Tibial nerve (tissue), 4 donors: ENCODE measurements around the gene CEP78. TPM values are rescaled to one million over a fixed set of nuclear protein-coding genes. Genes with fewer than 3 reads are reported as not detected.
A peak's percentile ranks its signal among the peaks of the same experiment; 100 is the strongest.

Source experiments
- DNase-seq, 2 donors: peaks; one replicate each; pipeline ENCODE4 v3.0.0-alpha.2; 2019; ENCODE audit warnings: low spot score in 2 of 2
- H3K27ac ChIP-seq, 4 donors: fragments of 200-600 bp; sonication (generic) in 3 of 4; one replicate each; pipeline ENCODE4 v1.5.1; 2017 to 2019; ENCODE audit warnings: mild to moderate bottlenecking in 1 of 4
- H3K27me3 ChIP-seq, 2 donors: fragments of 200-600 bp; sonication (generic) in 1 of 2; one replicate each; pipeline versions ENCODE4 v1.5.1 to v1.6.0; 2017 to 2019
- H3K36me3 ChIP-seq, 3 donors: fragments of 200-600 bp; sonication (generic); one replicate each; pipeline ENCODE4 v1.5.1; 2018 to 2019
- H3K4me1 ChIP-seq, 4 donors: fragments of 200-600 bp; sonication (generic) in 3 of 4; one replicate each; pipeline ENCODE4 v1.5.1; 2017 to 2019
- H3K4me3 ChIP-seq, 4 donors: fragments of 200-600 bp; sonication (generic) in 3 of 4; one replicate each; pipeline ENCODE4 v1.5.1; 2017 to 2019; ENCODE audit warnings: mild to moderate bottlenecking in 1 of 4, moderate library complexity in 1 of 4
- H3K9me3 ChIP-seq, 4 donors: fragments of 200-600 bp; sonication (generic) in 3 of 4; one replicate each; pipeline ENCODE4 v1.5.1; 2017 to 2019
- EP300 ChIP-seq, 2 donors: sonication (generic); formaldehyde crosslinking; IDR thresholded peaks; one replicate each; pipeline ENCODE4 v1.6.1; 2017; ENCODE audit warnings: antibody characterized with exemption in 2 of 2, mild to moderate bottlenecking in 1 of 2
- POLR2A ChIP-seq, 2 donors: fragments of 450-650 bp; IDR thresholded peaks; one replicate each; pipeline ENCODE4 v1.6.1; 2017; ENCODE audit warnings: antibody characterized with exemption in 2 of 2, mild to moderate bottlenecking in 2 of 2, moderate library complexity in 2 of 2
- WGBS, 2 donors: methylation state at CpG; one replicate each; pipeline ENCODE4 v1.1.5; 2018; 5-methylcytosine and 5-hydroxymethylcytosine counted together
- total RNA-seq, 4 donors: library from RNA; depleted of rRNA; stranded (reverse); fragments of >200 nt; gene quantifications; one replicate each; pipeline ENCODE4 v1.1.0, GENCODE V29; 2016
- TF ChIP-seq, protein P1 (sequence below), 5 experiments: fragments of 200-600 bp in 3 of 5; fragments of 450-650 bp in 2 of 5; sonication (generic) in 3 of 5; IDR thresholded peaks; one replicate each; pipeline ENCODE4 v1.5.1; 2016 to 2019; ENCODE audit warnings: antibody characterized with exemption in 5 of 5, mild to moderate bottlenecking in 3 of 5, moderate library complexity in 2 of 5

The CEP78 gene
- total RNA-seq, 4 donors from 2014 or later, result 8.8 to 21.3 (median 13.3) TPM

DNA sequence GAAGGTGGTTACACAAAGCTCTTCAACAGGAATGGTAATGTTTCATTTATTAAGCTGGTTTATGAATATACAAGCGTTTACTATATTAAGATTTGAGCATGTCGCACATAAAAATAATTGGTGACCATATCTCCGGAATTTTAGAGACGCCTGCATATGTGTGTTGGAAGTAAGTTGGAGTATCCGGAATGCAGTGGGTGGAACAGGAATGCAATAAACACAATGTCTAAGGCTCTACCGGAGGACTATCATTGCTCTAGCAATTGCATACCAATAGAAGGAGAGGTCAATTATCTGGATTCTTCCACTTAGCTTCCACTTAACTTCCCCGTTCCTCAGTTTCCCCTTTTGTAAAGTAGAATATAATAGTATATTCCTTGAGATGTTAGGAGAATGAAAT, 1.1 kb upstream of the CEP78 start:
- 31 to 40% methylated on average over 7 of the region's 7 CpGs for WGBS, 2 donors
- H3K9me3 ChIP-seq, result no peaks in the 10 kb centered on the region
- H3K27ac ChIP-seq, result peak overlapping the region in 3 of 4 donors; percentile 55 to 86 (median 84)
- no peaks in the 10 kb centered on the region for H3K36me3 ChIP-seq
- H3K4me3 ChIP-seq, result peak overlapping the region; percentile 76 to 84 (median 82)
- H3K27me3 ChIP-seq, result no peaks in the 10 kb centered on the region
- no peak for DNase-seq
- TF ChIP-seq EP300 (IDR thresholded peaks at IDR 0.05) (no peak), POLR2A (IDR thresholded peaks at IDR 0.05) (no peak)
- TF ChIP-seq, protein P1, sequence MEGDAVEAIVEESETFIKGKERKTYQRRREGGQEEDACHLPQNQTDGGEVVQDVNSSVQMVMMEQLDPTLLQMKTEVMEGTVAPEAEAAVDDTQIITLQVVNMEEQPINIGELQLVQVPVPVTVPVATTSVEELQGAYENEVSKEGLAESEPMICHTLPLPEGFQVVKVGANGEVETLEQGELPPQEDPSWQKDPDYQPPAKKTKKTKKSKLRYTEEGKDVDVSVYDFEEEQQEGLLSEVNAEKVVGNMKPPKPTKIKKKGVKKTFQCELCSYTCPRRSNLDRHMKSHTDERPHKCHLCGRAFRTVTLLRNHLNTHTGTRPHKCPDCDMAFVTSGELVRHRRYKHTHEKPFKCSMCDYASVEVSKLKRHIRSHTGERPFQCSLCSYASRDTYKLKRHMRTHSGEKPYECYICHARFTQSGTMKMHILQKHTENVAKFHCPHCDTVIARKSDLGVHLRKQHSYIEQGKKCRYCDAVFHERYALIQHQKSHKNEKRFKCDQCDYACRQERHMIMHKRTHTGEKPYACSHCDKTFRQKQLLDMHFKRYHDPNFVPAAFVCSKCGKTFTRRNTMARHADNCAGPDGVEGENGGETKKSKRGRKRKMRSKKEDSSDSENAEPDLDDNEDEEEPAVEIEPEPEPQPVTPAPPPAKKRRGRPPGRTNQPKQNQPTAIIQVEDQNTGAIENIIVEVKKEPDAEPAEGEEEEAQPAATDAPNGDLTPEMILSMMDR (IDR thresholded peaks at IDR 0.05), result no peak
- peaks cover 0 to 22% (median 4%) of the 10 kb centered on the region in 4 donors for H3K4me1 ChIP-seq

DNA sequence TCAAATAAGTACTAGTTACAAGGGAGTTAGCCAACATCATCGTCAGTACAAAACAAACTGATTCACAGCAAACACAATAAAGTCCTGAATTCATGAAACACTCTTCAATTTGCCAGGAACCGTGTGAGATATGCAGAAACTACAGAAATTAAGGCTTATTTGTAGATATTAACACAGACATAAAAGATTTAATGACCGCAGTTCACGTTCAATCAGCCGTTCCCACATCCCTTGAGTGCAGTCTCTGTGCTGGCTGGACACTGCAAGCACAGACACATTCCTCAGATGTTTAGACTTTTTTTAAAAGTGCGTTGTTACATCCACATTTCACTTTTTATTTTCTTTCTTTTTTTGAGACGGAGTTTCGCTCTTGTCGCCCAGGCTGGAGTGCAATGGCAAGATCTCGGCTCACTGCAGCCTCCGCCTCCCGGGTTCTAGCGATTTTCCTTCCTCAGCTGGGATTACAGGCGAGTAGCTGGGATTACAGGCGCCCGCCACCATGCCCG, 566 bp upstream of the CEP78 start:
- TF ChIP-seq EP300 (IDR thresholded peaks at IDR 0.05) (no peak), POLR2A (IDR thresholded peaks at IDR 0.05) (no peak)
- TF ChIP-seq, protein P1 (IDR thresholded peaks at IDR 0.05), result no peak
- Histone ChIP-seq H3K27me3 (no peaks in the 10 kb centered on the region), H3K9me3 (no peaks in the 10 kb centered on the region), H3K4me3 (peak overlapping the region; percentile 76 to 84 (median 82)), H3K4me1 (peaks cover 0 to 22% (median 4%) of the 10 kb centered on the region in 4 donors), H3K27ac (peak overlapping the region; percentile 55 to 86 (median 78)), H3K36me3 (peaks cover 0 to 3% (median 0%) of the 10 kb centered on the region in 3 donors)
- 1 to 2% methylated on average over 17 of the region's 17 CpGs for WGBS, 2 donors
- DNase-seq, result no peak

DNA sequence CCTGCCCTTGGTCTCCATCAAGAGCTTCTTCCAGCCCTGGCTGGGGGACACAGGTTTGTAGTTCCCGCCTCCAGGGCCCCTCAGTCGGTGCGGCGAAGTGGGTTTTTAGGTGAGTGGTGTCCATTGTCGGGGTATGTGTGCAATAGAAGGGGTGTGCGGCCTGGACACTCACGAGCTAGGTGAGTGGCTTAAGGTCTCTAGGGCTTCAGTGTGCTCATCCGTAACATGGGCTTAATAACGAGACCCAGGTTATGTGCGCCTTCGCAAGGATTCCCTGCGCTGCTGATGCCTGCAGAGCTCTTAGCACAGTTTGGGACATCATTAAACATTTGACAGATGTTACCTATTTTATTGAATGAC, 656 bp downstream of the CEP78 start:
- H3K27me3 ChIP-seq, result no peaks in the 10 kb centered on the region
- TF ChIP-seq, protein P1 (IDR thresholded peaks at IDR 0.05), result no peak
- TF ChIP-seq EP300 (IDR thresholded peaks at IDR 0.05) (no peak), POLR2A (IDR thresholded peaks at IDR 0.05) (no peak)
- H3K36me3 ChIP-seq, result peaks cover 0 to 9% (median 0%) of the 10 kb centered on the region in 3 donors
- DNase-seq, result no peak
- H3K4me3 ChIP-seq, result peak overlapping the region; percentile 76 to 84 (median 82)
- H3K9me3 ChIP-seq, result no peaks in the 10 kb centered on the region
- peaks cover 0 to 22% (median 4%) of the 10 kb centered on the region in 4 donors for H3K4me1 ChIP-seq
- WGBS, 2 donors, result 20 to 26% methylated on average over 12 of the region's 12 CpGs
- peak overlapping the region; percentile 55 to 86 (median 78) for H3K27ac ChIP-seq

DNA sequence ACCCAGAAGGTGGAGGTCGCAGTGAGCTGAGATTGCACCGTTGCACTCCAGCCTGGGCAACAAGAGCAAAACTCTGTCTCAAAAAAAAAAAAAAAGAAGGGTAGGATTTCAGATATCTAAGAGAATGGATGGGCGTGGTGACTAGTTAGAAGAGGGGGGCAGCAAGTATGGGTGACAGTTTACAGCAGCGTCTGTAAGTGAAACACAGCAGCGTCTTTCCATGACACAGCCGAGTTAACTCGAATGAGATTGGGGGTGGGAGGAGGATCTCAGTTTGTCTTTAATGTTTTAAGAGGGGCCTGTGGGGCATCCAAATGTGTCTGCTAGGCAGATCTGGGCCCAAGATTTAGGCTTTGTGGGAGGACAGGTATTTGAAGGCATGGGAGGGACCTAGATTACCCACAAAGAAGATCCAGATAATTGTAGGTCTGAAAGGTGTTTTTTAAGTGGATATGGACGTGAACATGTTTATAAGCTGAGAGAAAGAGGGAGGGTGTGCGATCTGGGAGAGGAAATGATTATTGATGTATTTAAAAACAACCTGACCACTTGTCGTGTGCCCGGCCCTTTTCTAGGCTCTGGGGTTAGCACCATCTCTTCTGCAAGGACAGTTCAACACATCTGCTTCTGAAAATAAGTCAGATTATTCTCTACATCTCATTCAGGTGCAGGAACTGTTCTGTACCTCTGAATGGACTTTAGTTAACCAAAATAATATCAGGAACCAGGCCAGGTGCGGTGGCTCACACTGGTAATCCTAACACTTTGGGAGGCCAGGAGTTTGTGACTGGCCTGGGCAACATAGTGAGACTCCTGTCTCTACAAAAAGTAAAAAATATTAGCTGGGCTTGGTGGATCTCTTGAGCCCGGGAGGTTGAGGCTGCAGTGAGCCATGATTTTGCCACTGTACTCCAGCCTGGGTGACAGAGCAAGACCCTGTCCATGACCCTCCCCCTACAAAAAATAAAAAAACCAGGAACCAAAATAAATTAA, 2.5 kb downstream of the CEP78 start:
- 84% methylated on average over 13 of the region's 13 CpGs for WGBS, 2 donors
- Histone ChIP-seq H3K27ac (no peak overlapping the region), H3K27me3 (no peaks in the 10 kb centered on the region), H3K36me3 (peaks cover 0 to 9% (median 0%) of the 10 kb centered on the region in 3 donors), H3K4me3 (no peak overlapping the region), H3K9me3 (no peaks in the 10 kb centered on the region), H3K4me1 (peaks cover 0 to 22% (median 4%) of the 10 kb centered on the region in 4 donors)
- TF ChIP-seq EP300 (IDR thresholded peaks at IDR 0.05), result no peak
- TF ChIP-seq, protein P1 (IDR thresholded peaks at IDR 0.05), result no peak
- TF ChIP-seq POLR2A (IDR thresholded peaks at IDR 0.05), result no peak
- no peak for DNase-seq

DNA sequence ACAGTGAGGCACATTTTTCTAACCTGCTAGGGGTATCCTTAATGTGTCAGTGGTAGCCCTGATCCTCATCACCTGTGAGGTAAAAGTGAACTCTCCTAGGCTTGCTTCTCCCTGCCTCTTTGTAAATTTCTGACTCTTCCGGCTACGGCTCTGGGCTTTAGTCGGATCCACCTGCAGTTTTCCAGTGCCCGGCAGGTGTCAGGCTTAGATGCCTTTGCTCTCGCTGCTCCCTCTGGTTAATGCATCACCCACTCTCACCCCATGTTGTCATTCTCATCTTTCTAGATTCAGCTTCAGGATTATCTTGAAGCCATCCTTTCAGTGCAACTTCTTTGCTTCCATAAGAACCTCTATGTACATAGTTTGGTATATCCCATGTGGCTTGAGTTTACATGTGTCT, 3.6 kb downstream of the CEP78 start:
- Histone ChIP-seq H3K27me3 (no peaks in the 10 kb centered on the region), H3K36me3 (peaks cover 0 to 14% (median 0%) of the 10 kb centered on the region in 3 donors), H3K4me1 (peaks cover 0 to 22% (median 4%) of the 10 kb centered on the region in 4 donors), H3K9me3 (no peaks in the 10 kb centered on the region), H3K27ac (no peak overlapping the region), H3K4me3 (no peak overlapping the region)
- TF ChIP-seq EP300 (IDR thresholded peaks at IDR 0.05), result no peak
- TF ChIP-seq, protein P1 (IDR thresholded peaks at IDR 0.05), result no peak
- TF ChIP-seq POLR2A (IDR thresholded peaks at IDR 0.05), result no peak
- no peak for DNase-seq
- WGBS, 2 donors, result 69 to 91% methylated on average over 5 of the region's 5 CpGs
